Liver (tissue), 9 donors: Measurements from ENCODE around the gene RSPH6A. TPM values are rescaled to one million over a fixed set of nuclear protein-coding genes. Genes with fewer than 3 reads are reported as not detected.

Experiments used
- DNase-seq: peaks from one replicate; pipeline ENCODE4 v3.0.0-alpha.2; 2017; ENCODE audit warnings: low spot score
- H3K27ac ChIP-seq, 2 donors: one replicate each; pipeline ENCODE4 v1.7.0; 2013; ENCODE audit warnings: inconsistent platforms in 2 of 2, low read length in 2 of 2, control low read depth in 1 of 2, low read depth in 1 of 2, mild to moderate bottlenecking in 1 of 2
- H3K27me3 ChIP-seq, 4 donors: one replicate each; pipeline versions ENCODE4 v1.6.1 to v1.7.0; 2013; ENCODE audit warnings: low read length in 3 of 4, inconsistent platforms in 1 of 4, mild to moderate bottlenecking in 1 of 4, moderate library complexity in 1 of 4; ENCODE audit not compliant: control insufficient read depth in 4 of 4, insufficient read depth in 4 of 4
- H3K36me3 ChIP-seq, 4 donors: one replicate each; pipeline versions ENCODE4 v1.6.1 to v1.7.0; 2013; ENCODE audit warnings: low read length in 3 of 4, mild to moderate bottlenecking in 3 of 4, low read depth in 1 of 4, moderate library complexity in 1 of 4; ENCODE audit not compliant: control insufficient read depth in 4 of 4, insufficient read depth in 3 of 4
- H3K4me1 ChIP-seq, 4 donors: one replicate each; pipeline versions ENCODE4 v1.6.1 to v1.7.0; 2013; ENCODE audit warnings: low read length in 3 of 4, mild to moderate bottlenecking in 3 of 4, moderate library complexity in 1 of 4; ENCODE audit not compliant: control insufficient read depth in 4 of 4, insufficient read depth in 4 of 4
- H3K4me3 ChIP-seq, 3 donors: one replicate each; pipeline versions ENCODE4 v1.6.1 to v1.7.0; 2013; ENCODE audit warnings: low read length in 3 of 3, control low read depth in 1 of 3, low read depth in 1 of 3, mild to moderate bottlenecking in 1 of 3
- H3K9ac ChIP-seq, 2 donors: one replicate each; pipeline ENCODE4 v1.7.0; 2013; ENCODE audit warnings: low read length in 2 of 2, mild to moderate bottlenecking in 2 of 2, moderate library complexity in 2 of 2, control low read depth in 1 of 2, low read depth in 1 of 2
- H3K9me3 ChIP-seq, 4 donors: one replicate each; pipeline versions ENCODE4 v1.6.1 to v1.7.0; 2013; ENCODE audit warnings: low read length in 3 of 4; ENCODE audit not compliant: control insufficient read depth in 4 of 4
- EGR1 ChIP-seq, 2 donors: IDR thresholded peaks; 2 replicates each; pipeline ENCODE4 v1.6.1; 2016 to 2018; ENCODE audit warnings: antibody characterized with exemption in 2 of 2, low read depth in 2 of 2
- FOXA1 ChIP-seq: IDR thresholded peaks from 2 replicates; pipeline ENCODE4 v1.6.1; 2016; ENCODE audit warnings: antibody characterized with exemption
- FOXA2 ChIP-seq: IDR thresholded peaks from 2 replicates; pipeline ENCODE4 v1.6.1; 2016; ENCODE audit warnings: antibody characterized with exemption
- HNF4A ChIP-seq, 2 donors: conservative IDR thresholded peaks; 2 replicates each; pipeline ENCODE4 v1.6.1; 2016; ENCODE audit warnings: antibody characterized with exemption in 2 of 2, mild to moderate bottlenecking in 2 of 2
- JUND ChIP-seq, 2 donors: IDR thresholded peaks; 2 replicates each; pipeline ENCODE4 v1.6.1; 2016; ENCODE audit warnings: antibody characterized with exemption in 2 of 2
- NR2F2 ChIP-seq: IDR thresholded peaks from 2 replicates; pipeline ENCODE4 v1.6.1; 2016; ENCODE audit warnings: antibody characterized with exemption
- RAD21 ChIP-seq, 2 donors: IDR thresholded peaks; 2 replicates each; pipeline ENCODE4 v1.6.1; 2016; ENCODE audit warnings: antibody characterized with exemption in 2 of 2, mild to moderate bottlenecking in 2 of 2
- RXRA ChIP-seq, 2 donors: IDR thresholded peaks; 2 replicates each; pipeline ENCODE4 v1.6.1; 2017 to 2018; ENCODE audit warnings: antibody characterized with exemption in 2 of 2, mild to moderate bottlenecking in 1 of 2
- SP1 ChIP-seq: IDR thresholded peaks from 2 replicates; pipeline ENCODE4 v1.6.1; 2018; ENCODE audit warnings: antibody characterized with exemption, mild to moderate bottlenecking
- TAF1 ChIP-seq: conservative IDR thresholded peaks from 2 replicates; pipeline ENCODE4 v1.6.1; 2016; ENCODE audit warnings: antibody characterized with exemption, mild to moderate bottlenecking
- WGBS: extraction: QIAGEN DNeasy Blood & Tissue Kit; methylation state at CpG from one replicate; pipeline ENCODE4 v1.1.7; 2013; 5-methylcytosine and 5-hydroxymethylcytosine counted together
- polyA plus RNA-seq, 2 donors: library from polyadenylated mRNA; stranded (reverse) in 1 of 2; unstranded in 1 of 2; fragments of 200-250 nt in 1 of 2; fragments of >200 nt in 1 of 2; fragmentation: Nextera tagmentation in 1 of 2; extraction: Ambion mirVana in 1 of 2; gene quantifications; one replicate each; pipeline versions ENCODE4 v1.2.1 to v1.2.3, GENCODE V29; 2013 to 2015
- total RNA-seq, 2 donors: library from RNA; depleted of rRNA; stranded (reverse); fragments of >200 nt; gene quantifications; one replicate each; pipeline ENCODE4 v1.2.3, GENCODE V29; 2014
- TF ChIP-seq, protein P1 (sequence below): fragments of 150-350 bp; IDR thresholded peaks from 2 replicates; pipeline ENCODE4 v1.5.1; 2017; ENCODE audit warnings: improper control_type of control experiment, low read depth, low read length; ENCODE audit not compliant: missing input control
- TF ChIP-seq, protein P2 (sequence below): IDR thresholded peaks from 2 replicates; pipeline ENCODE4 v1.6.1; 2016; ENCODE audit warnings: antibody characterized with exemption, mild to moderate bottlenecking
- TF ChIP-seq, protein P3 (sequence below): IDR thresholded peaks from 2 replicates; pipeline ENCODE4 v1.6.1; 2016; ENCODE audit warnings: antibody characterized with exemption
- TF ChIP-seq, protein P4 (sequence below): IDR thresholded peaks from 2 replicates; pipeline ENCODE4 v1.6.1; 2016; ENCODE audit warnings: antibody characterized with exemption
- TF ChIP-seq, protein P5 (sequence below): IDR thresholded peaks from 2 replicates; pipeline ENCODE4 v1.6.1; 2016; ENCODE audit warnings: antibody characterized with exemption
- donor health status: healthy.
- donor health status: healthy.
- donor health status: healthy.
- donor health status: healthy.
- donor health status: healthy.

Gene RSPH6A
- total and polyA plus RNA-seq, 4 donors: 0.08 TPM; not detected in 3

DNA sequence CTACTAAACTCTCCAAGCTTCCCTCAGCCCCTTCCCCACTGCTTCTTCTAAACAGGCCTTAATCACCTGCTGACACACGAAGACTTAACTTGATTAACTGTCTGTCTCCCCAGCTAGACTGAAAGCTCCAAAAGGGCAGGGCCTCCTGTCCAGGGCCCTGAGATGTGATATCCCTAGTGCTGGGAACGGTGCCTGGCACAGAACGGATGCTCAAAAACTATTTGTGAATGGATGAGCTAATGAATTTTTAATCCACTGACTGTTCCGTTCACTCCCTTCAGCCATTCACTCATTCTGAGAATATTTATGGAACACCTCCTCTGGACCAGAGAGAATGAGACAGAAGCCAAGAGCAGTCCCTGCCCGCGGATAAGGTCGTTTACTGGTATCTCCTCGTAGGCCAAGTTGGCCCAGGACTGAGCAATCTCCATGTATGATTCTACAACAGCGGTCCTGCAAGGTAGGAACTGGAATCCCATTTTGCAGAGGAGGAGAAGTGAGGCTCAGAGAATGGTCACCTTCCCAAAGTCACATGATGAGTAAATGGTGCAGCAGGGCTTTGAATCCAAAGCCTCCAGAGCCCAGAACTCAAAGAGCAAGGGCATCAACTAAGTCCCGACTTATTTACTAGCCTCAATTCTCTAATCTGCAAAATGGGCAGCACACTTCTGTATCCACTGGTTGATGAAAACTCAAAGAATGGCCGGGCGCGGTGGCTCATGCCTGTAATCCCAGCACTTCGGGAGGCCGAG, 25.9 kb downstream of the RSPH6A start:
- Histone ChIP-seq H3K27me3 (no peaks in the 10 kb centered on the region), H3K4me1 (peaks cover 0 to 14% (median 13%) of the 10 kb centered on the region in 4 donors), H3K4me3 (no peak overlapping the region), H3K36me3 (peaks cover 0 to 29% (median 7%) of the 10 kb centered on the region in 4 donors), H3K27ac (no peak overlapping the region), H3K9me3 (no peaks in the 10 kb centered on the region), H3K9ac (no peak overlapping the region)
- DNase-seq: no peak
- 96% methylated on average over 15 of the region's 15 CpGs for WGBS
- TF ChIP-seq JUND (IDR thresholded peaks at IDR 0.05) (no peak), RAD21 (IDR thresholded peaks at IDR 0.05) (no peak), HNF4A (conservative IDR thresholded peaks at IDR 0.05) (no peak), FOXA2 (no peak), TAF1 (no peak), EGR1 (IDR thresholded peaks at IDR 0.05; ENCODE audit: low read depth in 2 of 2) (no peak), NR2F2 (no peak), RXRA (IDR thresholded peaks at IDR 0.05) (no peak), FOXA1 (no peak), SP1 (no peak)
- TF ChIP-seq, protein P1, sequence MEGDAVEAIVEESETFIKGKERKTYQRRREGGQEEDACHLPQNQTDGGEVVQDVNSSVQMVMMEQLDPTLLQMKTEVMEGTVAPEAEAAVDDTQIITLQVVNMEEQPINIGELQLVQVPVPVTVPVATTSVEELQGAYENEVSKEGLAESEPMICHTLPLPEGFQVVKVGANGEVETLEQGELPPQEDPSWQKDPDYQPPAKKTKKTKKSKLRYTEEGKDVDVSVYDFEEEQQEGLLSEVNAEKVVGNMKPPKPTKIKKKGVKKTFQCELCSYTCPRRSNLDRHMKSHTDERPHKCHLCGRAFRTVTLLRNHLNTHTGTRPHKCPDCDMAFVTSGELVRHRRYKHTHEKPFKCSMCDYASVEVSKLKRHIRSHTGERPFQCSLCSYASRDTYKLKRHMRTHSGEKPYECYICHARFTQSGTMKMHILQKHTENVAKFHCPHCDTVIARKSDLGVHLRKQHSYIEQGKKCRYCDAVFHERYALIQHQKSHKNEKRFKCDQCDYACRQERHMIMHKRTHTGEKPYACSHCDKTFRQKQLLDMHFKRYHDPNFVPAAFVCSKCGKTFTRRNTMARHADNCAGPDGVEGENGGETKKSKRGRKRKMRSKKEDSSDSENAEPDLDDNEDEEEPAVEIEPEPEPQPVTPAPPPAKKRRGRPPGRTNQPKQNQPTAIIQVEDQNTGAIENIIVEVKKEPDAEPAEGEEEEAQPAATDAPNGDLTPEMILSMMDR: no peak
- TF ChIP-seq, protein P2, sequence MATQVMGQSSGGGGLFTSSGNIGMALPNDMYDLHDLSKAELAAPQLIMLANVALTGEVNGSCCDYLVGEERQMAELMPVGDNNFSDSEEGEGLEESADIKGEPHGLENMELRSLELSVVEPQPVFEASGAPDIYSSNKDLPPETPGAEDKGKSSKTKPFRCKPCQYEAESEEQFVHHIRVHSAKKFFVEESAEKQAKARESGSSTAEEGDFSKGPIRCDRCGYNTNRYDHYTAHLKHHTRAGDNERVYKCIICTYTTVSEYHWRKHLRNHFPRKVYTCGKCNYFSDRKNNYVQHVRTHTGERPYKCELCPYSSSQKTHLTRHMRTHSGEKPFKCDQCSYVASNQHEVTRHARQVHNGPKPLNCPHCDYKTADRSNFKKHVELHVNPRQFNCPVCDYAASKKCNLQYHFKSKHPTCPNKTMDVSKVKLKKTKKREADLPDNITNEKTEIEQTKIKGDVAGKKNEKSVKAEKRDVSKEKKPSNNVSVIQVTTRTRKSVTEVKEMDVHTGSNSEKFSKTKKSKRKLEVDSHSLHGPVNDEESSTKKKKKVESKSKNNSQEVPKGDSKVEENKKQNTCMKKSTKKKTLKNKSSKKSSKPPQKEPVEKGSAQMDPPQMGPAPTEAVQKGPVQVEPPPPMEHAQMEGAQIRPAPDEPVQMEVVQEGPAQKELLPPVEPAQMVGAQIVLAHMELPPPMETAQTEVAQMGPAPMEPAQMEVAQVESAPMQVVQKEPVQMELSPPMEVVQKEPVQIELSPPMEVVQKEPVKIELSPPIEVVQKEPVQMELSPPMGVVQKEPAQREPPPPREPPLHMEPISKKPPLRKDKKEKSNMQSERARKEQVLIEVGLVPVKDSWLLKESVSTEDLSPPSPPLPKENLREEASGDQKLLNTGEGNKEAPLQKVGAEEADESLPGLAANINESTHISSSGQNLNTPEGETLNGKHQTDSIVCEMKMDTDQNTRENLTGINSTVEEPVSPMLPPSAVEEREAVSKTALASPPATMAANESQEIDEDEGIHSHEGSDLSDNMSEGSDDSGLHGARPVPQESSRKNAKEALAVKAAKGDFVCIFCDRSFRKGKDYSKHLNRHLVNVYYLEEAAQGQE: no peak
- TF ChIP-seq, protein P3, sequence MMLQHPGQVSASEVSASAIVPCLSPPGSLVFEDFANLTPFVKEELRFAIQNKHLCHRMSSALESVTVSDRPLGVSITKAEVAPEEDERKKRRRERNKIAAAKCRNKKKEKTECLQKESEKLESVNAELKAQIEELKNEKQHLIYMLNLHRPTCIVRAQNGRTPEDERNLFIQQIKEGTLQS: no peak
- TF ChIP-seq, protein P4, sequence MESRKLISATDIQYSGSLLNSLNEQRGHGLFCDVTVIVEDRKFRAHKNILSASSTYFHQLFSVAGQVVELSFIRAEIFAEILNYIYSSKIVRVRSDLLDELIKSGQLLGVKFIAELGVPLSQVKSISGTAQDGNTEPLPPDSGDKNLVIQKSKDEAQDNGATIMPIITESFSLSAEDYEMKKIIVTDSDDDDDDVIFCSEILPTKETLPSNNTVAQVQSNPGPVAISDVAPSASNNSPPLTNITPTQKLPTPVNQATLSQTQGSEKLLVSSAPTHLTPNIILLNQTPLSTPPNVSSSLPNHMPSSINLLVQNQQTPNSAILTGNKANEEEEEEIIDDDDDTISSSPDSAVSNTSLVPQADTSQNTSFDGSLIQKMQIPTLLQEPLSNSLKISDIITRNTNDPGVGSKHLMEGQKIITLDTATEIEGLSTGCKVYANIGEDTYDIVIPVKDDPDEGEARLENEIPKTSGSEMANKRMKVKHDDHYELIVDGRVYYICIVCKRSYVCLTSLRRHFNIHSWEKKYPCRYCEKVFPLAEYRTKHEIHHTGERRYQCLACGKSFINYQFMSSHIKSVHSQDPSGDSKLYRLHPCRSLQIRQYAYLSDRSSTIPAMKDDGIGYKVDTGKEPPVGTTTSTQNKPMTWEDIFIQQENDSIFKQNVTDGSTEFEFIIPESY: no peak
- TF ChIP-seq, protein P5, sequence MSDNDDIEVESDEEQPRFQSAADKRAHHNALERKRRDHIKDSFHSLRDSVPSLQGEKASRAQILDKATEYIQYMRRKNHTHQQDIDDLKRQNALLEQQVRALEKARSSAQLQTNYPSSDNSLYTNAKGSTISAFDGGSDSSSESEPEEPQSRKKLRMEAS: no peak
